ENCODE data around the gene QARS1. TPM values are rescaled to one million over a fixed set of nuclear protein-coding genes. Genes with fewer than 3 reads are reported as not detected.

The QARS1 gene
- total and polyA plus RNA-seq, 2 donors from 2014 or later: 209 to 231 TPM

- DNase-seq: peak in 1 of 5 donors; percentile 43
- H3K27ac ChIP-seq (ENCODE audit: low read depth in 2 of 2, low read length in 2 of 2): no peak overlapping the region
- intact Hi-C loops (cut with DNase I): no loop called here
- H3K4me3 ChIP-seq (ENCODE audit: low read length in 3 of 3): no peak overlapping the region
- no peak overlapping the region for H3K9ac ChIP-seq (ENCODE audit: low read length in 3 of 3)
- peaks cover 14 to 51% (median 46%) of the 10 kb centered on the region in 3 donors for H3K36me3 ChIP-seq (ENCODE audit: control insufficient read depth in 2 of 3, insufficient read depth in 3 of 3, low read length in 3 of 3)
- no peaks in the 10 kb centered on the region for H3K9me3 ChIP-seq (ENCODE audit: control insufficient read depth in 2 of 3, insufficient read depth in 1 of 3, low read length in 3 of 3)
- H3K4me1 ChIP-seq (ENCODE audit: control insufficient read depth in 2 of 3, insufficient read depth in 2 of 3, low read depth in 1 of 3, low read length in 3 of 3): peaks cover 0 to 10% (median 8%) of the 10 kb centered on the region in 3 donors
- TF ChIP-seq CTCF (IDR thresholded peaks at IDR 0.05; ENCODE audit: borderline replicate concordance, extremely low read depth, insufficient read depth): no peak
- no peaks in the 10 kb centered on the region for H3K27me3 ChIP-seq (ENCODE audit: control insufficient read depth, insufficient read depth, low read length)
- FAIRE-seq: no peak
Observed at GRCh38 chr3:49100046-49100615, 4.4 kb downstream of the QARS1 start.

- intact Hi-C loops (cut with DNase I): no loop called here
Observed at GRCh38 chr3:49098910-49099630, 5.5 kb downstream of the QARS1 start.

GRCh38 chr3:49098429-49098828, 6.1 kb downstream of the QARS1 start:
- Histone ChIP-seq H3K4me1 (ENCODE audit: control insufficient read depth in 2 of 3, insufficient read depth in 2 of 3, low read depth in 1 of 3, low read length in 3 of 3) (peaks cover 0 to 8% (median 6%) of the 10 kb centered on the region in 3 donors), H3K9ac (ENCODE audit: low read length in 3 of 3) (no peak overlapping the region), H3K27ac (ENCODE audit: low read depth in 2 of 2, low read length in 2 of 2) (no peak overlapping the region), H3K9me3 (ENCODE audit: control insufficient read depth in 2 of 3, insufficient read depth in 1 of 3, low read length in 3 of 3) (no peaks in the 10 kb centered on the region), H3K27me3 (ENCODE audit: control insufficient read depth, insufficient read depth, low read length) (no peaks in the 10 kb centered on the region), H3K36me3 (ENCODE audit: control insufficient read depth in 2 of 3, insufficient read depth in 3 of 3, low read length in 3 of 3) (peaks cover 14 to 51% (median 46%) of the 10 kb centered on the region in 3 donors), H3K4me3 (ENCODE audit: low read length in 3 of 3) (no peak overlapping the region)
- FAIRE-seq (no peak), DNase-seq (peak in 1 of 5 donors; percentile 51)
- TF ChIP-seq CTCF (IDR thresholded peaks at IDR 0.05; ENCODE audit: borderline replicate concordance, extremely low read depth, insufficient read depth): no peak
- intact Hi-C loops (cut with DNase I): no loop called here

More at GRCh38 chr3:49098910-49099630, 5.5 kb downstream of the QARS1 start:
- Histone ChIP-seq H3K4me3 (ENCODE audit: low read length in 3 of 3) (no peak overlapping the region), H3K4me1 (ENCODE audit: control insufficient read depth in 2 of 3, insufficient read depth in 2 of 3, low read depth in 1 of 3, low read length in 3 of 3) (peaks cover 0 to 15% (median 12%) of the 10 kb centered on the region in 3 donors), H3K27me3 (ENCODE audit: control insufficient read depth, insufficient read depth, low read length) (no peaks in the 10 kb centered on the region), H3K9me3 (ENCODE audit: control insufficient read depth in 2 of 3, insufficient read depth in 1 of 3, low read length in 3 of 3) (no peaks in the 10 kb centered on the region), H3K36me3 (ENCODE audit: control insufficient read depth in 2 of 3, insufficient read depth in 3 of 3, low read length in 3 of 3) (peaks cover 14 to 51% (median 46%) of the 10 kb centered on the region in 3 donors), H3K9ac (ENCODE audit: low read length in 3 of 3) (no peak overlapping the region), H3K27ac (ENCODE audit: low read depth in 2 of 2, low read length in 2 of 2) (no peak overlapping the region)
- FAIRE-seq (no peak), DNase-seq (peak in 1 of 5 donors; percentile 29)
- TF ChIP-seq CTCF (IDR thresholded peaks at IDR 0.05; ENCODE audit: borderline replicate concordance, extremely low read depth, insufficient read depth): no peak

All from kidney (tissue), 14 donors.